GM18909 (cell line): Measurements from ENCODE around the gene ATP8B4.
"Not testable (repeated sequence)": the region's sequence is repeated elsewhere in the genome, so short reads cannot be mapped to it uniquely, and the experiment has no call there.

ENCODE experiments used
- ATAC-seq: cut with Tn5 transposase; IDR thresholded peaks from one replicate; pipeline ENCODE4 v1.9.1; 2021; ENCODE audit warnings: mild to moderate bottlenecking; ENCODE audit not compliant: unreplicated experiment, poor library complexity

The ATP8B4 gene

GRCh38 chr15:50112488-50113186 lies 6.4 kb downstream of the ATP8B4 start:
- ATAC-seq = no peak

GRCh38 chr15:50110285-50110684 lies 8.7 kb downstream of the ATP8B4 start:
- no peak for ATAC-seq

- no peak for ATAC-seq
Measured at GRCh38 chr15:50109076-50109987, 9.7 kb downstream of the ATP8B4 start.

- no peak for ATAC-seq
Measured at GRCh38 chr15:50108461-50108860, 10.6 kb downstream of the ATP8B4 start.

GRCh38 chr15:50107591-50108408 lies 11.2 kb downstream of the ATP8B4 start:
- ATAC-seq = peak; percentile 98

- no peak for ATAC-seq
Measured at GRCh38 chr15:50107157-50107556, 11.9 kb downstream of the ATP8B4 start.

GRCh38 chr15:50106457-50106856 lies 12.6 kb downstream of the ATP8B4 start:
- no peak for ATAC-seq

- ATAC-seq = no peak
Measured at GRCh38 chr15:50100486-50100885, 18.5 kb downstream of the ATP8B4 start.

GRCh38 chr15:50098545-50098944 lies 20.5 kb downstream of the ATP8B4 start:
- ATAC-seq = no peak

- no peak for ATAC-seq
Measured at GRCh38 chr15:50095938-50096821, 22.9 kb downstream of the ATP8B4 start.

GRCh38 chr15:50089386-50089785 lies 29.6 kb downstream of the ATP8B4 start:
- ATAC-seq = not testable (repeated sequence)

- ATAC-seq = no peak
Measured at GRCh38 chr15:50084932-50085331, 34.1 kb downstream of the ATP8B4 start.

- ATAC-seq = no peak
Measured at GRCh38 chr15:50083424-50084025, 35.5 kb downstream of the ATP8B4 start.

- ATAC-seq = no peak
Measured at GRCh38 chr15:50082066-50082465, 37.0 kb downstream of the ATP8B4 start.

GRCh38 chr15:50077651-50078050 lies 41.4 kb downstream of the ATP8B4 start:
- no peak for ATAC-seq

- ATAC-seq = no peak
Measured at GRCh38 chr15:50077176-50077575, 41.9 kb downstream of the ATP8B4 start.

GRCh38 chr15:50075319-50075718 lies 43.7 kb downstream of the ATP8B4 start:
- ATAC-seq = no peak

- ATAC-seq = no peak
Measured at GRCh38 chr15:50071551-50072258, 47.3 kb downstream of the ATP8B4 start.

GRCh38 chr15:50068016-50068415 lies 51.0 kb downstream of the ATP8B4 start:
- ATAC-seq = no peak
